ENCODE results near the gene TTC23. TPM values are rescaled to one million over a fixed set of nuclear protein-coding genes. Genes with fewer than 3 reads are reported as not detected.

Gene TTC23
- 19.1 TPM for total RNA-seq
- long read RNA-seq, partial matches to known transcripts, result 1 of 19 reads
- long read RNA-seq, other reads (novel, unspliced or antisense), result 17 of 19 reads

- Histone ChIP-seq H3K9me3 (no peaks in the 10 kb centered on the region), H3K27ac (peak within 1 kb of the TSS; percentile 91), H3K27me3 (no peaks in the 10 kb centered on the region), H3K4me1 (peaks cover 18% of the 10 kb centered on the region), H3K36me3 (no peaks in the 10 kb centered on the region), H3K4me3 (peak within 1 kb of the TSS; percentile 85)
- intact Hi-C loops (cut with DNase I), result no loop called here
- TF ChIP-seq CTCF (IDR thresholded peaks at IDR 0.05), result no peak
- ATAC-seq (peak; percentile 30), DNase-seq (no peak)
Observed at GRCh38 chr15:99249270-99249841, at the start of gene TTC23. Gene TTC23, minus strand, starts transcription at chr15:99249581. Its CDS starts 20,869 bp downstream, at chr15:99228712.

GRCh38 chr15:99296386-99296785, 47.0 kb upstream of the TTC23 start:
- ATAC-seq, result no peak
- peaks cover 2% of the 10 kb centered on the region for H3K36me3 ChIP-seq
- no peak for DNase-seq
- no peaks in the 10 kb centered on the region for H3K27me3 ChIP-seq
- H3K4me1 ChIP-seq, result no peaks in the 10 kb centered on the region
- no peak for TF ChIP-seq CTCF (IDR thresholded peaks at IDR 0.05)
- H3K9me3 ChIP-seq, result no peaks in the 10 kb centered on the region
- intact Hi-C loops (cut with DNase I), result no loop called here
- H3K27ac ChIP-seq, result no peak overlapping the region
- H3K4me3 ChIP-seq, result no peak overlapping the region

GRCh38 chr15:99295840-99296239, 46.5 kb upstream of the TTC23 start:
- peaks cover 4% of the 10 kb centered on the region for H3K36me3 ChIP-seq
- ATAC-seq, result no peak
- no peak overlapping the region for H3K4me3 ChIP-seq
- intact Hi-C loops (cut with DNase I), result no loop called here
- no peak for TF ChIP-seq CTCF (IDR thresholded peaks at IDR 0.05)
- H3K4me1 ChIP-seq, result no peaks in the 10 kb centered on the region
- no peaks in the 10 kb centered on the region for H3K27me3 ChIP-seq
- no peak for DNase-seq
- H3K27ac ChIP-seq, result no peak overlapping the region
- no peaks in the 10 kb centered on the region for H3K9me3 ChIP-seq

GRCh38 chr15:99291643-99292042, 42.3 kb upstream of the TTC23 start:
- no peaks in the 10 kb centered on the region for H3K4me1 ChIP-seq
- DNase-seq, result no peak
- no peaks in the 10 kb centered on the region for H3K27me3 ChIP-seq
- H3K36me3 ChIP-seq, result peaks cover 4% of the 10 kb centered on the region
- no peak for TF ChIP-seq CTCF (IDR thresholded peaks at IDR 0.05)
- no peaks in the 10 kb centered on the region for H3K9me3 ChIP-seq
- no peak for ATAC-seq
- H3K4me3 ChIP-seq, result no peak overlapping the region
- no peak overlapping the region for H3K27ac ChIP-seq
- intact Hi-C loops (cut with DNase I), result no loop called here

GRCh38 chr15:99283717-99284116, 34.3 kb upstream of the TTC23 start:
- no peak for TF ChIP-seq CTCF (IDR thresholded peaks at IDR 0.05)

GRCh38 chr15:99282586-99282985, 33.2 kb upstream of the TTC23 start:
- no peaks in the 10 kb centered on the region for H3K9me3 ChIP-seq
- H3K27me3 ChIP-seq, result no peaks in the 10 kb centered on the region
- H3K4me3 ChIP-seq, result no peak overlapping the region
- ATAC-seq (no peak), DNase-seq (no peak)
- TF ChIP-seq CTCF (IDR thresholded peaks at IDR 0.05), result no peak
- H3K4me1 ChIP-seq, result no peaks in the 10 kb centered on the region
- no peaks in the 10 kb centered on the region for H3K36me3 ChIP-seq
- intact Hi-C loops (cut with DNase I), result no loop called here
- H3K27ac ChIP-seq, result no peak overlapping the region

More at GRCh38 chr15:99283717-99284116, 34.3 kb upstream of the TTC23 start:
- no peak overlapping the region for H3K4me3 ChIP-seq
- ATAC-seq (no peak), DNase-seq (no peak)
- no peaks in the 10 kb centered on the region for H3K4me1 ChIP-seq
- H3K27ac ChIP-seq, result no peak overlapping the region
- no peaks in the 10 kb centered on the region for H3K27me3 ChIP-seq
- intact Hi-C loops (cut with DNase I), result no loop called here
- no peaks in the 10 kb centered on the region for H3K9me3 ChIP-seq
- H3K36me3 ChIP-seq, result no peaks in the 10 kb centered on the region

All from upper lobe of right lung (tissue), 1 donor.